Erythroblast (primary cell): ENCODE data around the gene PDIA3.

ENCODE experiments used
- GATA1 ChIP-seq: IDR thresholded peaks from 2 replicates; pipeline ENCODE4 v1.6.1; 2011; ENCODE audit warnings: low read depth, mild to moderate bottlenecking, control low read depth, low read length, moderate library complexity
- POLR2A ChIP-seq: IDR thresholded peaks from 2 replicates; pipeline ENCODE4 v1.6.1; 2011; ENCODE audit warnings: mild to moderate bottlenecking, low read length

- TF ChIP-seq POLR2A (peak; percentile 99), GATA1 (no peak)
Observed at GRCh38 chr15:43791993-43792760, 45.9 kb downstream of the PDIA3 start, which contains the start of gene SERF2.
